ENCODE results near the gene KHK.

The KHK gene

DNA sequence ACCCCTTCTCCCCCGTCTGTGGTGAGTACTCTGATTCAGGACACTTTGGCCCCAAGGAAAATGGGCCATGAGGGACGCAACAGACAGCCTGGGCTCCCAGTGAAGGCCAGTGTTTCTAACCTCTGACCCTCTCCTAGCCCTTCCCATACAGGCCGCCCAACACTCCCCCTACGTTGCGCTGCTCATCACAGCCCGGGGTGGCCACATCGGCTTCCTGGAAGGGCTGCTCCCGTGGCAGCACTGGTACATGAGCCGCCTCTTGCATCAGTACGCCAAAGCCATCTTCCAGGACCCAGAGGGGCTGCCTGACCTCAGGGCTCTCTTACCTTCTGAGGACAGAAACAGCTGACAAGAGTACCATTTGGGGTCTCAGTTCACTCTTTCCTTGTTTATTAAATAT is 43.8 kb downstream of the KHK start:
- DNase-seq: no peak

DNA sequence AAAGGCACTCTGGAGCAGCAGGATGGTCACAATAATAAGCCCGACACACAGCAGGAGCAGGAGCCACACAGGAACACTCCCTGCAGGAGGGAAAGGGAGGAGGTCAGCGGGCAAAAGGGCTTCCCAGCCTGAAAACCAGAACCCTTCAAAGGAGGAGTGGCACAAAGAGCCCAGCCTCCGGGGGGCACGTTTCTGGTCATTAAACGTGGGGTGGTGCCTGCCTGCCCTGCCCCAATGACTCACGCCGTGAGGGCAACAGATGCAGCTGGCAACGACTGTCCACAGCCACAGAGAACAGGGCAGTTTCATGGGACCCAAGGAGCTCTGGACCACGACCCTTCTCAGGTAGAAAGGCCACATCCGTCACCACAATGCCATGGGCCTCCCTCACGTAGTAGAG is 44.9 kb downstream of the KHK start:
- no peak for DNase-seq

DNA sequence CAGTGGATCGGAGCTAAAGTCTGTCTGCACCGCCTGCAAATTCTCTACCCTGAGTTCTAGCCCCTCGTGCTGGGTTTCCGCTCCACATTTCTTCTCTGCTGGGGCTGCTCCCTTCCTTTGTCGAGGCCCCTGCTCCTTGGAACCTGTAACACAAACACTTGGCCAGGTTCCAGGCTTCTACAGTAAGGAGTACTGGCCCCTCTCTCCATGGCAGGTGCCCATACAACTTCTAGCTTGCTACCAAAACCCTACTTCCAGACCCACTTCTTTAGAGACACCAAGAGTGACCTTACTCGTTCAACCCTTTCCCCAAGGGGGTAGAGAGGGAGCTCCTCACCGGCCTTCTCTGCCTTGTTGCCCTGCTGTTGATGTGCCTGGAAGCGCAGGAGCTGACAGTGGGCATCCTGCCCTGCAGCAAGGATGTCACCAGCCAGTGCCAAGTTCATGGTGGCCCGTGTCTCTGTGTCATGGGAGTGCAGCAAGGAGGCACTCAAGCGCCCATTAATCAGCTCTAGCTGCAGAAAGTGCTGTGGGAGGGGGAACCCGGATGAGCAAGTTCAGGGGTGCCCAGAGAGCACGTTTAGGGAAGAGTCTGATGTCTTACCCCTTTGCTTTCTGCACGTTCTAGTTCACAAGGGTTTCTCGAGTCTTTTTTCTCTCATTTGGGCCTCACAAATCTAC is 46.8 kb downstream of the KHK start:
- peak; percentile 33 for DNase-seq

DNA sequence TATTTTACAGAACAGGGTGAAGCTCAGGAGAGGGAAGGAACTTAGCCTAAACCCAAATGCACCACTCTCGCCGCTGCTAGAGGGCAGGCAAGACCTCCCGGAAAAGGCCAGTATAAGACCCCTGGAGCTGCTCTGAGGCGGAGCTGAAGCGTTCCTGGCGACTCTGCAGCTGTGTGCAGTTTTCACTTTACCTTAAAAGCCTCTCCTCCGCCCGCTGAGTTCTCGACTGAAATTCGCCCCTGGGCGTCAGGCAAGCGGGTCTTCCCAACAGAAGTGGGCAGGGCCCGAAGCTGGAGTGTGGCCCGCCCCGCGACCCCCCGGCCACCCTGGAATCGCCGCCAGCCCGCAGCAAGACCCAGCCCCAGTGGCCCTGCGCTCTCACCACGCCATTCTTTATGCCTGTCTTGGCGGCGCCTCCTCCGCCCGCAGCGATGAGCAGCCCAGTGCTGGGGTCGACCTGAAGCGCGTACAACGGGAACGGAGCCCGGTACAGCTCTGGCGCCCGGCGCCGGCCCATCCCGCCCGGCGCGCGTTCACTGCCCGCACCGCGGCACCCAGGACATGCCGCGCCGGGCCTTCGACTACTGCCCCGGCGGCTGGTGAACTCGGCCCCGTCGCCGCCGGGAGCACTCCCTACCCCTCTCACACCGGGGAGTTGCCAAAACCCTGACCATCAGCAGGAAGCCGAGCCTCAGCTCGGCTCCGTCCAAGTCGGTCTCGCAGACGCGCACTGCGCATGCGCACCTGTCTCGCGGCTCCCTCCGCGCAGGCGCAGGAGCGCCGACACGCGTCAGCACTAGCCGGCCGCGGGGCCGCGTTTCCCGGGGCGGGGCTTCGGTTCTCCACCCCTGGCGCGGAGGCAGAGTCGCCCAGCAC is 47.6 kb downstream of the KHK start, which contains the start of gene PREB:
TSS of gene PREB (minus strand) at position 732 of the 876 bp plus-strand sequence. CDS start at position 517, 215 bp downstream.
- DNase-seq: peak; percentile 98

DNA sequence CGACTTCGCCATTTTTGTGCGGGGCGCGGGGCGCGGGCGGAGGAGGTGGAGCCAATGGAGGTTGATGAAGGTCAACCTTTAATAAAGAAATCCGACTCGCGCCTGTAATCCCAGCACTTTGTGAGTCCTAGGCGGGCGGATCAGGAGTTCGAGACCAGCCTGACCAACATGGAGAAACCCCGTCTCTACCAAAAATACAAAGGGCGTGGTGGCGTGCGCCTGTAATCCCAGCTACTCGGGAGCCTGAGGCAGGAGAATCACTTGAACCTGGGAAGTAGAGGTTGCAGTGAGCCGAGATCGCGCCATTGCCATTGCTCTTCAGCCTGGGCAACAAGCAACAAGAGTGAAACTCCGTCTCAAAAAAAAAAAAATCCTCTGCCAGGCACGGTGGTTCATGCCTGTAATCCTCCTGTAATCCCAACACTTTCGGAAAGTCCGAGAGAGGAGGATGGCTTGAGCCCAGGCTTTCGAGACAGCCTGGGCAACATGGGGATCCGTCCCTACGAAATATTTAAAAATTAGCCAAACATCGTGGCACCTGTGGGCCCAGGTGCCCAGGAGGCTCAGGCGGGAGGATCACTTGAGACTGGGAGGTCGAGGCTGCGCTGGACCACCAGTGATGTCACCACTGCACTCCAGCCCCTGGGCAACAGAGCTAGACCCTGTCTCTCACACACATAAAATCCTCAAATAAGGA is 48.4 kb downstream of the KHK start:
- DNase-seq: no peak

DNA sequence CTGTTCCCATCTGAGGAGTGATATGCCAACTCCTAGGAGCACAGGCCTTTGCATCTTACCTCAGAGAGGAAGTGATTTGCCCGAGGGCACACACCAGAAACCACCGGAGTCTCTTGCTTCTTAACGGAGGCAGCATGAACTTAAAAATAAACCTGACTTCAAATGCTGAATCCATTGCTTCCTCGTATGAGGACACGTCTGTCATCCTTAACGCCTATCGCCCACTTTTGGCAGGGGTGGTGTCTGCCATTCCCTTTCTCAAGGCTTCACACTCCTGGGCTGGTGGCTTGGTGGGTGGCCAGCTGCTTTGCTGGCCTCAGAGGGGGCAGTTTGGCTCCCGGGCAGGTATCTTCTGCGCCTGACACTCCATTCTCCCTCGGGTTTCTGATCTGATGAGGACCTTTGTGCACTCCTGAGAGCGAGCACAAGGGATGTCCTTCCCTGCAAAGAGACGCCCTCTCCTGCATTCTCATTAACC is 48.9 kb downstream of the KHK start:
- DNase-seq: no peak

DNA sequence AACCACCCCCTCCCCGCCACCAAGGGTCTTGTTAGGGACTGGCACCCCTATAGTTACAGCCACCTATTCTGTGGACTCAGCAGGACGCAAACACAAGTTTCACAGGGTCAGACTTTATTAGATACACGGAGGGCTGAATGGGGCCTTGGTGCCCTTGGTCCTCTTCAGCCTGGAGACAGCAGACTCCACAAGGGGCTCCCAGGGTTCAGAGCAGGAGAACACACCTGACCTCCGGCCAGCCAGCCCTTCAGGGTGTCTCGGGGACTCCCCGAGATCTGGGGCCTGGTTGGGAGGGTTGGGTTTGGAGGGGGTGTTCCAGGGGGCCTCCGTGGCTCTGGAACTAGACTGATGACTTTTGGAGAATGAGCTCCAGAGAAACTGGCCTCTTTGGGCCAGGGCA is 50.2 kb downstream of the KHK start:
- no peak for DNase-seq

DNA sequence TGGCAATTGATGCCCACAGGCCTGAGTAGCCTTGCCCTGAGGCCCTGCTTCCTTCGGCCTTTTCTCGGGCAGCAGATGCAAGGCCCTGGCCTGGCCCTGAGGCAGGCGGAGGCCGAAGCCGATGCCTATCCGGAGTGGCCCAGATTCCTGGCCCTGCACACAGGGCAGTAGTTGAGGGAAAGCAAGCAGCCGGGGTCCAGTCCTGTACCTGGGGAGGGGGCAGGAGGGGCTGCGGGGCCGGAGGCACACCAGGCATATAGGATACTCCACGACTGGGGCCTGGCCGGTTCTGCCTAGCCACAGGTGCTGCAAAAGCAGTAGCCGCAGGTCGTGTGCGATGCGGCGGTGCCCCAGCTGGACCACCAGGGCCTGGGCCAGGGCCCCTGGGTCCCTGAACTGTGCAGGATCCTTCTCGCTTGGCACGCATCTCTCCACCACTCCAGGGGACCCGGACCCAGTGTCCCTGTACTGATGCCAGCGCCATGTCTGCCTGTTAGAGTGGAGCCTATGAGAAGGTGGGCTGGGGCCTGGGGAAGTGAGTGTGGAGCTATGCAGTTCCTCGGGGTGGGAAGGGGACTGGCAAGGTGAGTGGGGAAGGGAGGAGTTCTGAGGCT is 50.9 kb downstream of the KHK start:
- no peak for DNase-seq

DNA sequence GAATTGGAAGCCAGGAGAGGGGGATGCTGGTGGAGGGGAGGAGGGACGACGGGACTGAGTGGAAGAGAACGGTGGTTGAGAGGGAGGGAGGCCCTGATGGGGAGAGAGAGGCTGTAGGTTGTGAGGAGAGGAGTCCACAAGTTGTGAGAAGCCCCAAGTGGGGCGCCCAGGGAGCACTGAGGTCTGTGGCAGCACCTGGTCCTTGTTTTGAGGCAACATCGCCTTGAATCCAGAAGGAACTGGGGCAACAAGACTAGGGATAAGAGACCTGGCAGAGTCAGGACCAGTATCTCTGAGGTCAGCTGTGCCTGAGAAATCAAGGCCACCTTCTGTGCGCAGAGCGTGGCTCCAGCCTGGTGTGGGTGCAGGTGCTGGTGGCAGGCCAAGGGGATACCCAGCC is 51.5 kb downstream of the KHK start:
- DNase-seq: no peak

DNA sequence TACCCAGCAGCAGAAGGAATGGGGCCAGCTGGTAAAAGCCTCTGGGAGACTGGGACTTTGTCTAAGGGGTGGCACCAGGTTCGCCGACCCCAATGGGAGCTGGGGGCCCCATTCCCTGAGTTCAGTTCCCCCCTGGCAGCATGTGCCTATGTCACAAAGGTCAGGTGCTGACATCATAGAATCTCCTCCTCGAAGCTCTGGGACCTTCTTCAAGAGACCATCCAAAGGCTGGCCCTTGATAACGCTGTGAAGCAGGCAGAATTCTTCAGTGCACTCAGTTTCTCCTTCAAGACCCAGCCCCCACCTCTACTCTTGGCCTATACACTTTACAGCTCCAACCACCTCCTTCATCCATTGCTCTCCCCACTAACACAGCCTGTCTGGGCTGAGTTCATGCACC is 52.7 kb downstream of the KHK start, which contains the start of gene PRR30:
TSS of gene PRR30 (minus strand) at position 101 of the 400 bp plus-strand sequence. CDS start 1,081 bp downstream, outside the sequence.
- DNase-seq: no peak

DNA sequence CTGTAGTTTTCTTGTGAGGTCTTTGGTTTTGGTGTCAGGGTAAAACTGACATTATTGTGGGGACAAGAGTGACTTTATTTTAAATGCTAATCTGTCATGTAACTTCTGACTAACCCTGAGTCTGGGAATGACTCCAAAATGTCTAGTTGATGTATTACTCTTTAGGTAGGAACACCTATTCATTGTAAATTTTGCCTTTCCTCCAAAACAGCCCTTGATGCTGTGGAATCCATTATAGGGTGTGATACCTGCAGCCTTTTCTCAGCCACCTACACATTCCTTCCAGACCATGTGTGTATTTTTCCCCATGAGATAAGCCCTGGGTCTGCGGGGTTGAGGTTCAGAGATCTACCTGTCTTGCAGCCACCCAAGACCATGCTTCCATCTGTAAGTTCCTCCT is 56.7 kb downstream of the KHK start:
- DNase-seq: no peak

DNA sequence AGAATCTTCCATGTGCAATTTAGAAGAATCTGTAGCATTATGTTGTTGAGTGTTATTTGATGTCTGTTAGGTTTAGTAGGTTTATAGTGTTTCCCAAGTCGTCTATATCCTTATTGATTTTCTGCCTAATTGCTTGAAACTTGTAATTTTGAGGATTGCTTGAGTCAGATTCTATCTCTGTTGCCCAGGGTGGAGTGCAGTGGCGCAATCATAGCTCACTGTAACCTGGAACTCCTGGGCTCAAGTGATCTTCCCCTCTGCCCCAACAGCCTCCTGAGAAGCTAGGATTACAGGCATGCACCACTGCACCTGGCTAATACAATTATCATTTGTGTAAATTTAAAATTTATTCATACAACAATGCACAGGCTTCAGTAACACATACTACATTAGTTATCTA is 59.1 kb downstream of the KHK start:
- DNase-seq: no peak

DNA sequence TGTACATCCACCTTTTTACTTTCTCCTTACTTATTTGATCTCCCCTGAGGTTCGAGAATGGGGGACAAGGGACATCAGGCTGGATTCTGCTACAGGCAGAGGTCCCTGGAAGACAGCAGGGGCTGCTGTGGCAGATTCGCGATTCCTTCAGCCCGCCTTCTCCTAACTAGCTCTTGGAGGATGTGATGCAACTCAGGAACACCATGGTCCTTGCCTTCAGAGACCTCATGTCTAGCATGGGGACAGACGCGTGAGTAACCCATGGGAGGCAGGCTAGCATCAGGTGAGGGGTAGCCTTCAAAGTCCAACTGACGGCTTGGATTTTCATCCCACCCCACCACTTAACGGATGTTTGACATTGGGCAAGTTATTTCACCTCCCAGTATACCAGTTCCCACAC is 61.4 kb downstream of the KHK start:
- DNase-seq: no peak

DNA sequence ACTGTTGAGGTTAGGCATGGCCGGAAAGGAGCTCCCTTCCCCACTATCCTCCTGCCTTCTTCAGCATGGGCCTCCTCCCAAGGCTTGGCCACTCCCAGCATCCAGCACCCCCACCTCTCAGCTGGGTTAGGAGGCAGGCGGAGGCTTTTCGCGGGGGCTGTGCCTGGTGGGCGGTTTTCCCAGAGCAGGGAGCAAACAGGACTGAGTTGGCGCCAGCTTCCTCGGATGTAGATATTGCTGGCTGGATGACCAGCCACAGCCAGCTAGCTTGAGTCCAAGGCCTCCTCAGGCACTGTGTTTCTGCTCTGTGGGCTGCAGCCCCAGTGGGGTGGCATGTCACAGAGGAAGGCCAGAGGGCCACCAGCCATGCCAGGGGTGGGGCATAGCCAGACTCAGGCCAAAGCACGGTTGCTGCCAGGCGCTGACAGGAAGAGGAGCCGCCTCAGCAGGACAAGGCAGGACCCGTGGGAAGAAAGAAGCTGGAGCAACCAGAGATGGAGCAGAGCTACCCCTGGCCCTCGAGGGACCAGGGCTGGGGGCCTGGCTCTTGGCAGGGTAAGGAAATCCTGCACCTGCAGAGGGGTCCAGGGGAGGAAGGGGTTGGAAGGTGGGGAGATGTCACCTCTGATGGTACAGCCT is 62.3 kb downstream of the KHK start, which contains the start of gene TCF23:
TSS of gene TCF23 (plus strand) at position 204 of the 639 bp plus-strand sequence. CDS start at position 334, 130 bp downstream.
- peak; percentile 40 for DNase-seq

DNA sequence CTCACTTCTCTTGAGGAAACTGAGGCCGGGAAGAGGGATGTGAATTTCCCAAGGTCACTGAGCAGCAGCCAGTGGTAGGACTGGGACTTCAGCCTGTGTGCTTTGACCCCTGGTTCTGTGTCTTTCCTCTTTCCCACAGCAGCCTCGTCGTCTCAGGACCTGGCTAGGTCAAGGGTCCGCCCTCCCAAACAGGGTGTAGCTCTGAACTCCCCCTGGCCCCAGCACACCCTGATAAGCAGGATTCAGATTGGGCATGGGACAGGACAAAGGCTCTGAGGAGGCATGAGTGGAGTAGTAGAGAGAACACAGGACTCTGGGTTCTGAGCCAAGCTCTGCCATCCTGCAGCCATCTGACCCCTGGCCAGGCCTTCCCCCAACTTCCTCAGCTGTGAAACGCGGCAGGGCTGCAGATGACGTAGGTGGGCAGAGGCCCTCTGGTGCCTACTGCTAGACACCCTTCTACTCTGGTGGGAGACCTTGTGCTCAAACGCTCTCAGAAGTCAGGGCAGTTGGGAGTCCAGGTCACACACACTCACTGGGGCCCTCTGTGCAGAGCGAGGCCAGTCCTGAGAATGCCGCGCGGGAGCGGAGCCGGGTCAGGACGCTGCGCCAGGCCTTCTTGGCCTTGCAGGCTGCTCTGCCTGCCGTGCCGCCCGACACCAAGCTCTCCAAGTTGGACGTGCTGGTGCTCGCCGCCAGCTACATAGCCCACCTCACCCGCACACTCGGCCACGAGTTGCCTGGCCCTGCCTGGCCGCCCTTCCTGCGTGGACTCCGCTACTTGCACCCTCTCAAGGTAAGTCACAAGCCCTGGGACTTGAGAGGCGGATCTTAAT is 63.2 kb downstream of the KHK start:
- no peak for DNase-seq

Measured in femur (tissue), 1 donor.